Mesenchymal stem cell (in vitro differentiated cells and primary cell): ENCODE measurements around the gene ATF4. TPM values are rescaled to one million over a fixed set of nuclear protein-coding genes. Genes with fewer than 3 reads are reported as not detected.

Experiments
- DNase-seq: peaks from one replicate; pipeline ENCODE4 v3.0.0-alpha.2; 2013
- H2AFZ ChIP-seq: one replicate; pipeline ENCODE4 v1.6.1; 2013; ENCODE audit warnings: low read depth, mild to moderate bottlenecking, control low read depth, inconsistent platforms, low read length, moderate library complexity
- H2AK5ac ChIP-seq: 2 replicates; pipeline ENCODE4 v1.6.1; 2013; ENCODE audit warnings: low read length, moderate library complexity, mild to moderate bottlenecking, inconsistent platforms; ENCODE audit not compliant: severe bottlenecking
- H2BK120ac ChIP-seq: one replicate; pipeline ENCODE4 v1.6.1; 2013; ENCODE audit warnings: low read depth, mild to moderate bottlenecking, inconsistent platforms, low read length, moderate library complexity
- H2BK12ac ChIP-seq, 2 experiments: one replicate each; pipeline ENCODE4 v1.6.1; 2013; ENCODE audit warnings: inconsistent platforms in 2 of 2, low read length in 2 of 2, mild to moderate bottlenecking in 2 of 2, moderate library complexity in 2 of 2, control low read depth in 1 of 2
- H2BK15ac ChIP-seq: one replicate; pipeline ENCODE4 v1.6.1; 2013; ENCODE audit warnings: mild to moderate bottlenecking, low read depth, inconsistent platforms; ENCODE audit not compliant: poor library complexity, severe bottlenecking
- H2BK5ac ChIP-seq: 2 replicates; pipeline ENCODE4 v1.6.1; 2013; ENCODE audit warnings: low read depth, mild to moderate bottlenecking, low read length, control low read depth, inconsistent platforms; ENCODE audit not compliant: poor library complexity, severe bottlenecking
- H3K14ac ChIP-seq, 2 experiments: one replicate each; pipeline ENCODE4 v1.6.1; 2013; ENCODE audit warnings: inconsistent platforms in 2 of 2, low read length in 2 of 2, control low read depth in 1 of 2, mild to moderate bottlenecking in 1 of 2, moderate library complexity in 1 of 2
- H3K18ac ChIP-seq, 2 experiments: one replicate each; pipeline ENCODE4 v1.6.1; 2013; ENCODE audit warnings: inconsistent platforms in 2 of 2, low read length in 2 of 2, control low read depth in 1 of 2, low read depth in 1 of 2, mild to moderate bottlenecking in 1 of 2
- H3K23ac ChIP-seq, 2 experiments: one replicate each; pipeline ENCODE4 v1.6.1; 2013; ENCODE audit warnings: inconsistent platforms in 2 of 2, low read length in 2 of 2, mild to moderate bottlenecking in 2 of 2, moderate library complexity in 2 of 2, control low read depth in 1 of 2
- H3K27ac ChIP-seq: 2 replicates; pipeline ENCODE4 v1.5.1; 2013; ENCODE audit warnings: mild to moderate bottlenecking, moderate library complexity, low read length, control low read depth, inconsistent platforms; ENCODE audit not compliant: poor library complexity, severe bottlenecking
- H3K27me3 ChIP-seq, 2 experiments: 2 replicates each; pipeline versions ENCODE4 v1.6.1 to v1.7.0; 2013; ENCODE audit warnings: low read length in 2 of 2, mild to moderate bottlenecking in 2 of 2, moderate library complexity in 2 of 2, control low read depth in 1 of 2, inconsistent platforms in 1 of 2; ENCODE audit not compliant: control insufficient read depth in 1 of 2, insufficient read depth in 1 of 2
- H3K36me3 ChIP-seq, 2 experiments: 2 replicates each; pipeline versions ENCODE4 v1.6.1 to v1.7.0; 2013; ENCODE audit warnings: low read length in 2 of 2, control low read depth in 1 of 2, inconsistent platforms in 1 of 2, low read depth in 1 of 2, mild to moderate bottlenecking in 1 of 2; ENCODE audit not compliant: insufficient read depth in 2 of 2, control insufficient read depth in 1 of 2
- H3K4ac ChIP-seq, 2 experiments: one replicate each; pipeline ENCODE4 v1.6.1; 2013; ENCODE audit warnings: inconsistent platforms in 2 of 2, low read length in 2 of 2, mild to moderate bottlenecking in 2 of 2, moderate library complexity in 2 of 2, control low read depth in 1 of 2, low read depth in 1 of 2
- H3K4me1 ChIP-seq: 2 replicates; pipeline ENCODE4 v1.6.1; 2013; ENCODE audit warnings: low read depth, low read length, control low read depth; ENCODE audit not compliant: control insufficient read depth, insufficient read depth
- H3K4me2 ChIP-seq: 2 replicates; pipeline ENCODE4 v1.6.1; 2013; ENCODE audit warnings: low read length, mild to moderate bottlenecking, inconsistent platforms; ENCODE audit not compliant: poor library complexity, severe bottlenecking
- H3K4me3 ChIP-seq, 2 experiments: 2 replicates each; pipeline versions ENCODE4 v1.5.1 to v1.7.0; 2013; ENCODE audit warnings: low read length in 2 of 2, mild to moderate bottlenecking in 2 of 2, control low read depth in 1 of 2, low read depth in 1 of 2; ENCODE audit not compliant: insufficient read depth in 1 of 2
- H3K79me1 ChIP-seq: replicated peaks from 2 replicates; pipeline ENCODE4 v1.6.1; 2013; ENCODE audit warnings: mild to moderate bottlenecking, control low read depth, low read length, inconsistent platforms; ENCODE audit not compliant: poor library complexity, severe bottlenecking
- H3K9ac ChIP-seq: 2 replicates; pipeline ENCODE4 v1.7.0; 2013; ENCODE audit warnings: mild to moderate bottlenecking, low read length, moderate library complexity
- H3K9me3 ChIP-seq: 2 replicates; pipeline ENCODE4 v1.7.0; 2013; ENCODE audit warnings: mild to moderate bottlenecking, low read length; ENCODE audit not compliant: control insufficient read depth
- H4K8ac ChIP-seq: one replicate; pipeline ENCODE4 v1.6.1; 2013; ENCODE audit warnings: inconsistent platforms, mild to moderate bottlenecking, low read length, moderate library complexity
- H4K91ac ChIP-seq: one replicate; pipeline ENCODE4 v1.6.1; 2013; ENCODE audit warnings: mild to moderate bottlenecking, low read length, inconsistent platforms
- WGBS: methylation state at CpG from one replicate; pipeline ENCODE4 v1.1.7; 2013; ENCODE audit warnings: mixed read lengths; 5-methylcytosine and 5-hydroxymethylcytosine counted together
- polyA plus RNA-seq, 2 experiments: library from polyadenylated mRNA; stranded (reverse); fragments of 200-250 nt; gene quantifications; one replicate each; pipeline ENCODE4 v1.2.3, GENCODE V29; 2013

The ATF4 gene
- 513 TPM for polyA plus RNA-seq (2013, experiment 1 of 2)
- 503 TPM for polyA plus RNA-seq (2013, experiment 2 of 2)

DNA sequence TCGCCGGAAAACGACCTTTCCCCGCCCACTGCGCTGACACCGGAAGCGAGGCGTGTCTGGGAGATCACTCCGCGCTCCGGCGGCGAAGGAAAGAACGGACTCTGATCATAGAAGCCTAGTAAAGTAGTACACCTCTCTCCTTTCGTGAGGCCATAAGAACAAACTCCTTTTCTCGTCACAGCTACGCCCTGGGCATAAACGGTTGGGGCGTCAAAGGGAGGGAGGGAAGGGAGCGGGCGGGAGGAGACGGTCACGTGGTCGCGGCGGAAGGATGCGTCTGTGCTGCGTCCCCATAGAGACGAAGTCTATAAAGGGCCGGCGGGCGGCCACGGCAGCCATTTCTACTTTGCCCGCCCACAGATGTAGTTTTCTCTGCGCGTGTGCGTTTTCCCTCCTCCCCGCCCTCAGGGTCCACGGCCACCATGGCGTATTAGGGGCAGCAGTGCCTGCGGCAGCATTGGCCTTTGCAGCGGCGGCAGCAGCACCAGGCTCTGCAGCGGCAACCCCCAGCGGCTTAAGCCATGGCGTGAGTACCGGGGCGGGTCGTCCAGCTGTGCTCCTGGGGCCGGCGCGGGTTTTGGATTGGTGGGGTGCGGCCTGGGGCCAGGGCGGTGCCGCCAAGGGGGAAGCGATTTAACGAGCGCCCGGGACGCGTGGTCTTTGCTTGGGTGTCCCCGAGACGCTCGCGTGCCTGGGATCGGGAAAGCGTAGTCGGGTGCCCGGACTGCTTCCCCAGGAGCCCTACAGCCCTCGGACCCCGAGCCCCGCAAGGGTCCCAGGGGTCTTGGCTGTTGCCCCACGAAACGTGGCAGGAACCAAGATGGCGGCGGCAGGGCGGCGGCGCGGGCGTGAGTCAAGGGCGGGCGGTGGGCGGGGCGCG is at the start of gene ATF4:
ATF4 (plus strand) TSS at position 337 of the 880 bp plus-strand sequence. CDS start 884 bp downstream, outside the sequence.
- H3K4ac ChIP-seq: peak within 1 kb of the TSS; percentile 98 to 99
- no peaks in the 10 kb centered on the region for H3K27me3 ChIP-seq
- H2BK5ac ChIP-seq: peak within 1 kb of the TSS; percentile 49
- peak within 1 kb of the TSS; percentile 96 for H4K8ac ChIP-seq
- H3K18ac ChIP-seq: peak within 1 kb of the TSS; percentile 97 to 99
- peaks cover 24% of the 10 kb centered on the region for H3K4me1 ChIP-seq
- H2BK120ac ChIP-seq: peak within 1 kb of the TSS; percentile 77
- peaks cover 17% of the 10 kb centered on the region for H3K79me1 ChIP-seq
- peak within 1 kb of the TSS; percentile 8 to 92 for H3K23ac ChIP-seq
- peak within 1 kb of the TSS; percentile 94 for H3K27ac ChIP-seq
- H2BK12ac ChIP-seq: peak within 1 kb of the TSS; percentile 2 to 11
- H3K4me2 ChIP-seq: peak within 1 kb of the TSS; percentile 82
- peak within 1 kb of the TSS; percentile 59 for H2AFZ ChIP-seq
- peak within 1 kb of the TSS; percentile 87 to 97 for H3K4me3 ChIP-seq
- no peaks in the 10 kb centered on the region for H3K9me3 ChIP-seq
- H3K9ac ChIP-seq: peak within 1 kb of the TSS; percentile 100
- peak; percentile 77 for DNase-seq
- H2AK5ac ChIP-seq: peak within 1 kb of the TSS; percentile 85
- peak within 1 kb of the TSS; percentile 96 to 97 for H3K14ac ChIP-seq
- peaks cover 46 to 61% of the 10 kb centered on the region in 2 experiments for H3K36me3 ChIP-seq
- peak within 1 kb of the TSS; percentile 98 for H4K91ac ChIP-seq
- under 1% methylated on average over 84 of the region's 86 CpGs for WGBS
- peak within 1 kb of the TSS; percentile 97 for H2BK15ac ChIP-seq

DNA sequence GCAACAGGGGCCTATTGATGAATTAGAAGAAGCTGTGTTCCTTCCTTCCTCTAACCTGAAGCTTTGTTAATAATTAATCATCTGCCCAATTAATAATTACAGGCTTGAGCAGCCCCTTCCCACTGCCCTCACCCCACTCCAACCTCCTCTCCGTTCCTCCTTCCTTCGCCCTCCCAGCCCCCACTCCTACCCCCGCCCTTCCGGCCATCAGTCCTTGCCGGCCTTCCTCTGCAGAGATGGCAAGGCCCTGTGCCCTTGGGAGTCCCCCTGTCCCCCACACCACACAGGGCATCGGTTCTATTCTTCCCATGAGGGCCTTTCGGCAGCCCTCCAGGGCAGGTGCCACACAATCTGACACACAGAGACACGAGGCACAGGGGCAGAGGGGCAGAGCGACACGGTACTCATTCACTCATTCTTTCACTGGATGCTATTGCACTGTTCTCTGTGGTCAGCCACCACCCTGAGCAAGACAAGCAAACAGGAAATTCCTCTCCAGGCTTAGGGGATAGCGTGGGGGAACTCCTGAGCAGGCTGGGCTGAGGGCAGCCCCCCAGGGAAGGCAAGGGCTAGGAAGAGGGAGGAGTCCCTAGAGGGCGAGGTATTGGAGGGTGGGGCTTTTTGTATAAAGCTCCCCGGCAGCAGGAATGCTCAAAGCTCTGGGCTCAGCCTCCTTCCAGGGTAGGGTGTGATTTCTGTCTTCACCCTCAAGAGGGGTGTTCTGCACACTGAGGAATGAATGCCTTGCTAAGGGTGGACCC is 48.8 kb upstream of the ATF4 start:
- H2BK12ac ChIP-seq: peak overlapping the region; percentile 34 to 90
- peak overlapping the region; percentile 85 for H2BK120ac ChIP-seq
- H3K79me1 ChIP-seq: no peaks in the 10 kb centered on the region
- peak overlapping the region in 1 of 2 experiments; percentile 1 for H3K14ac ChIP-seq
- no peak overlapping the region for H2BK5ac ChIP-seq
- H3K4me2 ChIP-seq: peak overlapping the region; percentile 41
- peak overlapping the region; percentile 41 for H2BK15ac ChIP-seq
- H3K4me3 ChIP-seq: no peak overlapping the region
- H3K4ac ChIP-seq: peak overlapping the region; percentile 88 to 91
- H3K4me1 ChIP-seq: peaks cover 50% of the 10 kb centered on the region
- no peak overlapping the region for H2AK5ac ChIP-seq
- peak overlapping the region; percentile 84 for H4K91ac ChIP-seq
- H4K8ac ChIP-seq: peak overlapping the region; percentile 91
- peak; percentile 76 for DNase-seq
- H3K27ac ChIP-seq: peak overlapping the region; percentile 73
- no peak overlapping the region for H3K23ac ChIP-seq
- peak overlapping the region; percentile 79 to 87 for H3K18ac ChIP-seq
- peak overlapping the region; percentile 39 for H2AFZ ChIP-seq
- H3K36me3 ChIP-seq: no peaks in the 10 kb centered on the region
- WGBS: 16% methylated on average over 13 of the region's 13 CpGs
- peaks cover 0 to 67% of the 10 kb centered on the region in 2 experiments for H3K27me3 ChIP-seq
- no peak overlapping the region for H3K9ac ChIP-seq
- H3K9me3 ChIP-seq: no peaks in the 10 kb centered on the region

DNA sequence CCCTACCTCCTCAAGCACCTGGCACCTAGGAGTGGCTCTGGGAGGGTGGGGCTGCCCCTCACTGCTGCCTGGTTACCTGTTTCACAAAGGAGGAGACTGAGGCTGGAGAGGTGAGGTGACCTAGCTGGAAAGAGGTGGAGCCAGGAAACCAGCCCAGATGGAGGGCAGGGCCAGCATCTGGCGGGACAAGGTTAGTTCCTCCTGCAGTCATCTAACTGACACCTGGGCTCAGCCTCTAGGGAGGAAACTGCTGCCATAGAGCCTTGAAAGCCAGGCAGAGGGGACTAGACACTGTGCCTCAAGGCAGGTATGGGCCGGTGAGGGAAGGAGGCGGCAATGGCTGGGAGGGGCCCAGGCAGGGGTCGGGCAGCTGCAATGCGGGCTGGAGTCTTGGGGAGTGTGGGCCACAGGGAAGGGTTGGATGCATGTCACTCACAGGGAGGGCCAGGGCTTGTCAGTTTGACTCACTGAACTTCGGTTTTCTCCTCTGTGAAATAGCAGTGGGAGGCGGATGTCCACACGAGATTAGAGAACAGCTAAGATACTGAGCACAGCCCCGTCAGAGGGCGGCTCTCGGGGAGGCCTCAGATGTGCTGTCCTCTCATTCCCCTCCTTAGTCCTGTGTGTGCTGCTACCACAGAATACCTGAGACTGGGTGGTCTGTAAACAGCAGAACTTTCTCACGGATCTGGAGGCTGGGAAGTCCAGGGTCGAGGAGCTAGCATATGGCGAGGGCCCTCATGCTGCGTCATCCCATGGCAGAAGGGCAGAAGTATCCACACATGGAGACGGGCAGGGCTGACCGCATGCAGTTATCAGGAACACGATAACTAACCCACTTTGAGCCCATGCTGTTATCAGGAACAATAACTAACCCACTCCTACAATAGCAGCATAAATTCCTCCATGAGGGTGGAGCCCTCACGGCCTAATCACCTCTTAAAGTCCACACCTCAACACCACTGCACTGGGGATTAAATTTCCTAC is 47.5 kb upstream of the ATF4 start:
- peak overlapping the region; percentile 40 for H2BK120ac ChIP-seq
- no peak overlapping the region for H3K23ac ChIP-seq
- no peaks in the 10 kb centered on the region for H3K36me3 ChIP-seq
- no peak overlapping the region for H3K4me3 ChIP-seq
- H3K4me2 ChIP-seq: no peak overlapping the region
- 77% methylated on average over 19 of the region's 19 CpGs for WGBS
- H3K9me3 ChIP-seq: no peaks in the 10 kb centered on the region
- no peak overlapping the region for H4K8ac ChIP-seq
- H2BK15ac ChIP-seq: peak overlapping the region; percentile 70
- peak overlapping the region; percentile 73 for H3K27ac ChIP-seq
- peak overlapping the region; percentile 75 to 77 for H3K4ac ChIP-seq
- H3K14ac ChIP-seq: peak overlapping the region in 1 of 2 experiments; percentile 88
- H2AK5ac ChIP-seq: peak overlapping the region; percentile 51
- peak overlapping the region; percentile 95 for H4K91ac ChIP-seq
- H2AFZ ChIP-seq: no peak overlapping the region
- H3K9ac ChIP-seq: no peak overlapping the region
- DNase-seq: no peak
- H3K4me1 ChIP-seq: peaks cover 50% of the 10 kb centered on the region
- no peak overlapping the region for H2BK5ac ChIP-seq
- peak overlapping the region; percentile 72 to 86 for H3K18ac ChIP-seq
- peak overlapping the region; percentile 69 to 75 for H2BK12ac ChIP-seq
- H3K27me3 ChIP-seq: peaks cover 0 to 67% of the 10 kb centered on the region in 2 experiments
- H3K79me1 ChIP-seq: no peaks in the 10 kb centered on the region
